Skeletal muscle tissue (tissue), 4 donors: Measurements from ENCODE around the gene METTL22. TPM values are rescaled to one million over a fixed set of nuclear protein-coding genes. Genes with fewer than 3 reads are reported as not detected.

ENCODE experiments used
- H3K27ac ChIP-seq: one replicate; pipeline ENCODE4 v1.7.0; 2013; ENCODE audit warnings: mild to moderate bottlenecking, low read depth, low read length, inconsistent platforms
- H3K27me3 ChIP-seq, 3 donors: one replicate each; pipeline ENCODE4 v1.7.0; 2013; ENCODE audit warnings: low read length in 3 of 3; ENCODE audit not compliant: control insufficient read depth in 3 of 3, insufficient read depth in 3 of 3
- H3K36me3 ChIP-seq, 3 donors: one replicate each; pipeline ENCODE4 v1.7.0; 2013; ENCODE audit warnings: low read length in 3 of 3; ENCODE audit not compliant: control insufficient read depth in 3 of 3, insufficient read depth in 3 of 3
- H3K4me1 ChIP-seq, 3 donors: one replicate each; pipeline ENCODE4 v1.7.0; 2013; ENCODE audit warnings: low read length in 3 of 3, mild to moderate bottlenecking in 3 of 3; ENCODE audit not compliant: control insufficient read depth in 3 of 3, insufficient read depth in 3 of 3
- H3K4me3 ChIP-seq, 3 donors: one replicate each; pipeline ENCODE4 v1.7.0; 2013; ENCODE audit warnings: low read length in 3 of 3
- H3K9ac ChIP-seq, 3 donors: one replicate each; pipeline ENCODE4 v1.7.0; 2013; ENCODE audit warnings: low read length in 3 of 3, mild to moderate bottlenecking in 3 of 3, moderate library complexity in 2 of 3, low read depth in 1 of 3
- H3K9me3 ChIP-seq, 3 donors: one replicate each; pipeline ENCODE4 v1.7.0; 2013; ENCODE audit warnings: low read length in 3 of 3; ENCODE audit not compliant: control insufficient read depth in 3 of 3
- total RNA-seq: library from RNA; depleted of rRNA; stranded (reverse); fragments of >200 nt; gene quantifications from one replicate; pipeline ENCODE4 v1.2.3, GENCODE V29; 2014
- donor health status: Osteomylitis.

METTL22 gene
- total RNA-seq, 1 donor from 2014 or later, result 12.0 TPM

DNA sequence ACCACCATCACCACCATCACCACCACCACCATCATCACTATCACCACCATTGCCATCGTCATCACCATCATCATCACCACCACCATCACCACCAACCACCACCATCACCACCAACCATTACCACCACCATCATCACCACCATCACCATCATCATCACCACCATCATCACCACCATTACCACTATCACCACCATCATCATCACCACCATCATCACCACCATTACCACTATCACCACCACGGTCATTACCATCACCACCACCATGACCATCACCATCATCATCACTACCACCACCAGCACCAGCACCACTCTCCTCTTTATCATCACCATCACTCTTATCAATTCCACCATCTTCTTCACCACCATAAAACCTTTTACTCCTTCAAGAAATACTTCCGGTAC lies 30.0 kb upstream of the METTL22 start:
- peaks cover 0 to 10% (median 7%) of the 10 kb centered on the region in 3 donors for H3K4me1 ChIP-seq
- H3K9ac ChIP-seq, result no peak overlapping the region
- H3K27me3 ChIP-seq, result peaks cover 32 to 45% (median 43%) of the 10 kb centered on the region in 3 donors
- H3K27ac ChIP-seq, result no peak overlapping the region
- peaks cover 0 to 2% (median 2%) of the 10 kb centered on the region in 3 donors for H3K9me3 ChIP-seq
- H3K36me3 ChIP-seq, result no peaks in the 10 kb centered on the region
- no peak overlapping the region for H3K4me3 ChIP-seq

DNA sequence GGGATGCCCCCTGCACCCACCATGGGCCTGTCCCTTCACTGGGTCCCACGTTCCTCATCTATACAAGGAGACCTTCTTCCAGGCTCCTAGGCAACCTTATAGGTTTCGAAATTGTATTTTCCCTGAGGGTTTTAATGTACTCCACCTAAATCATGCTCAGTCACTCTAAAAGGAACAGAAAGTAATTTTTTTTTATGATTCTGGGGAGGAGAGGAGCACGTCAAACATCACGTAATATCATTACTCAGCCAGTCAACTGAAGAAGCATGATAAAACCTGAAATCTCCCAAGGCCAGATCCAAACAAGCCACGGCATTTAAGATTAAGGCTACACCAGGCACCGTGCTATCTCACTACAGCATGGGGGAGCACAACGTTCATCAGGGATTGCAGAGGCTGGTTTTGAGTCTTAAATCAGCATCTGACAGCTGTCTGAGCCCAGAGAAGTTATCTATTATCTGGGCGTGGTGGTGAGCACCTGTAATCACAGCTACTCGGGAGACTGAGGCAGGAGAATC lies 27.3 kb upstream of the METTL22 start:
- Histone ChIP-seq H3K36me3 (no peaks in the 10 kb centered on the region), H3K27me3 (peaks cover 21 to 30% (median 22%) of the 10 kb centered on the region in 3 donors), H3K4me1 (peaks cover 0 to 8% (median 7%) of the 10 kb centered on the region in 3 donors)

DNA sequence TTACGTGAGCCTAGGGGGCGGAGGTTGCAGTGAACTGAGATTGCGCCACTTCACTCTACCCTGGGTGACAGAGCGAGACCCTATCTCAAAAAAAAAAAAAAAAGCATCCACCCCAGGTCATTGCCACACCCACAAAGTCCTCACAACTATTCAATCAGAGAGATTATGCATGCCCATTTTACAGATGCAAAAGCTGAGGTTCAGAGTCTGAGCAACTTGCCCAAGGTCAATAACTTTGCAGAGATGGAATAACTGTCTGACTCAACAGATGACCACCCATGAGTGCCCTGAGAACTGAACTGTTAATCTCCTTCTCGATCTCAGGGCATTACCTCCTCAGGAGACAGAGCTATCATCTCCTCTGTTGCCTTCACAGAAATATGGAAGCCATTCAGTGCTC lies 25.7 kb upstream of the METTL22 start:
- Histone ChIP-seq H3K27ac (no peak overlapping the region), H3K36me3 (no peaks in the 10 kb centered on the region), H3K4me1 (no peaks in the 10 kb centered on the region), H3K4me3 (no peak overlapping the region), H3K9ac (no peak overlapping the region), H3K9me3 (peaks cover 0 to 8% (median 6%) of the 10 kb centered on the region in 3 donors), H3K27me3 (peaks cover 6 to 14% (median 9%) of the 10 kb centered on the region in 3 donors)

More for the DNA sequence above, 27.3 kb upstream of the METTL22 start:
- no peak overlapping the region for H3K4me3 ChIP-seq
- H3K9ac ChIP-seq, result no peak overlapping the region
- no peak overlapping the region for H3K27ac ChIP-seq
- H3K9me3 ChIP-seq, result peaks cover 0 to 8% (median 6%) of the 10 kb centered on the region in 3 donors

DNA sequence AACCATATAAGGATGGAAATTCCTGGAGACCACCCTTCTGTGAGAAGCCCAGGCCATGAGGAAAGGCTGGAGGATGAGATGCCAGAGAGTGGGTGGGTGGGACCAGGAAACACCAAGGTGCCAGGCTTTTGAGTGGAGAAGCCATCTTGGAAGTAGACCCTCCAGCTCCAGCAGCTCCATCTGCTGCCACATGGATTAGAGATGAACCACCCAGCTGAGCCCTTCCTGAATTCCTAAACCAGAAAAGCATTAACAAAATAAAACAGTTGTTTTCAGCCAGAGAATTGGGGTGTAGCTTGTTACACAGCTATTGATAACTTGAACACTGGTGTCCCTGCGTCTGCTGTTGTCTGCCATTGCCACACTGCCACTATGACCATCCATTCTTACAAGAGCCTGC lies 24.9 kb upstream of the METTL22 start:
- no peaks in the 10 kb centered on the region for H3K36me3 ChIP-seq
- H3K9me3 ChIP-seq, result peaks cover 0 to 8% (median 6%) of the 10 kb centered on the region in 3 donors
- no peak overlapping the region for H3K9ac ChIP-seq
- no peaks in the 10 kb centered on the region for H3K4me1 ChIP-seq
- peaks cover 3 to 6% (median 5%) of the 10 kb centered on the region in 3 donors for H3K27me3 ChIP-seq
- H3K27ac ChIP-seq, result no peak overlapping the region
- H3K4me3 ChIP-seq, result no peak overlapping the region

DNA sequence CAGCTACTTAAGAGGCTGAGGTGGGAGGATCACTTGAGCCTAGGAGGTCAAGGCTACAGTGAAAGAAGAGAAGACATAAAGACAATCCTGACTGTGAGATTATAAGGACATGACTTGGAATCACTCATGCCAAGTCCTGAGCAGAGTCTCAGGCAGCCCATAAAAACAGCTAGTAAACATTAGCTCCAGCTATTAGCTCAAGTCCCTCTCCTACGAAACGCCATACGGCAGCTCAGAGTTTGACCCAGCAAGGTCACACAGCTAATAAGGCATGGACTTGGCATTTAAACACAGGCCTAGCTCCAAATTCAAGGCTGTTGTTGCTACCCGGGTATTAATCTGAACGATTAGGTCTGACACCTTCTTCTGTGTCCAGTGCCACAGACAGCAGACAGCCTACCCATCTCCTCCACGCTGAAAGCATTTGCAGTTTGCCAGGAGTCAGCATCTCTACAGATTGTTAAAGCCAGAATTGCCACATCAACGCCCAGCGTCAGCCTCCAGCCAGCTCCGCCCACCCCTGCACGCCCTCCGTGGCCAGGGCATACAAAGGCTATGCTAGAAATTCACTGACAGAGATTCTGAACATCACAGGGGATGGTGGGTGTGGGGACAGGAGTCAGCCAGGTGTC lies 21.2 kb upstream of the METTL22 start:
- H3K9ac ChIP-seq, result no peak overlapping the region

DNA sequence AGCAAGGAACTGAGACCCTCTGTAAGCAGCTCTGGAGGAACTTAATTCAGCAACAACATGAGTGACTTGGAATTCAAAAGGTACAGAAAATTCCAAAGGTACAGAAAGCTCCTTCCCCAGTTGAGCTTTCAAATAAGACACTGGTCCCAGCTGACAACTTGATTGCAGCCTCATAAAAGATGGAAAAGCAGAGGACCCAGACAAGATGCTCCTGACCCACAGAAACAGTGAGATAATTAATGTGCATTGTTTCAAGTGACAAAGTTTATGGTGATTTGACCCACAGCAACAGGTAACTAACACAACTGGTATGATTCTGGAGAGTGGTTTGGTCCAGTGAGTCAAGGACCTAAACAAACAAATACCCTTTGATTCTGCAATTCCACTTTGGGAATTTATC lies 15.9 kb upstream of the METTL22 start:
- H3K27ac ChIP-seq, result no peak overlapping the region
- H3K4me3 ChIP-seq, result no peak overlapping the region
- H3K27me3 ChIP-seq, result peaks cover 3 to 16% (median 4%) of the 10 kb centered on the region in 3 donors
- peaks cover 0 to 4% (median 4%) of the 10 kb centered on the region in 3 donors for H3K9me3 ChIP-seq
- H3K4me1 ChIP-seq, result no peaks in the 10 kb centered on the region
- no peak overlapping the region for H3K9ac ChIP-seq
- no peaks in the 10 kb centered on the region for H3K36me3 ChIP-seq

More for the DNA sequence above, 21.2 kb upstream of the METTL22 start:
- Histone ChIP-seq H3K4me3 (no peak overlapping the region), H3K27me3 (peaks cover 0 to 3% (median 0%) of the 10 kb centered on the region in 3 donors), H3K36me3 (no peaks in the 10 kb centered on the region), H3K4me1 (no peaks in the 10 kb centered on the region), H3K27ac (no peak overlapping the region), H3K9me3 (peaks cover 4 to 12% (median 6%) of the 10 kb centered on the region in 3 donors)

DNA sequence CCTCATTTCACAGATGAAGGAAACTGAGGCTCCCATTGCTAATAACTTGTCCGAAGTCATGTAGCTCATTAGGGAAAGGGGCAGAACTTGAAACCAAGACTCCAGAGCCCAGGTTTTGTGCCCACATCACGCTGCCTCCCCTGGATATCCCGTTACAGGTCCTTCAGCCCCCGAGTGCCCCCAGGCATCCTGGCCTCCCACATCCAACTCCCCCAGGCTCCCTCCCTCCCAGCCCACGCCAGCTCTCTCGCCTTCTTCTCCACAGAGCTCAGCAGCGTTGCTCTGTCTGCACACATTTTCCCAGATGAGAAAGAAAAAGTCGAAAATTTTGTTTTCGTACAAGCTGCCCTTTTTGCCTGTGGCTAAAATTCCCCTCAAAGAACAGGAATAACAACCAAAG lies 14.3 kb upstream of the METTL22 start:
- Histone ChIP-seq H3K9ac (no peak overlapping the region), H3K27ac (no peak overlapping the region), H3K4me1 (no peaks in the 10 kb centered on the region), H3K4me3 (no peak overlapping the region), H3K9me3 (peaks cover 0 to 4% (median 0%) of the 10 kb centered on the region in 3 donors), H3K36me3 (no peaks in the 10 kb centered on the region), H3K27me3 (peaks cover 3 to 21% (median 4%) of the 10 kb centered on the region in 3 donors)

DNA sequence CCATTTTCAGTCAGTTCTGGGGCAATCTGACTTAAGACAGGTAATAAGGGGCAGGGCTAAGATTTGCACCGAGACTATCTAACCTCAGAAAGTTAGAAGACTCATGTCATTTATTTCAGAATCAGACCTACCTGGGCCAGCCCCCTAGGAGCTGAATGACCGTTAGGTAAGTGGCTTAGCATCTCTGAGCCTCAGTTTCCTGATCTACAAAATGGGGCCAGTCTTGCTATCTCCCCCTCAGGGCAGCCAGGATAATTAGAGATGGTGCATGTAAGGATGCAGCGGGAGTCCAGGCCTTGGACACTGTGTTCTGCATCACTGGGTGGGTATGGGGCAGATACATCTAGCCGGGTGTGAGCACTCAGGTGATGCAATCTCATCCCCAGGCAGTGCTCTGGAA lies 10.4 kb upstream of the METTL22 start:
- H3K4me1 ChIP-seq, result no peaks in the 10 kb centered on the region
- peaks cover 4 to 24% (median 6%) of the 10 kb centered on the region in 3 donors for H3K27me3 ChIP-seq
- no peak overlapping the region for H3K9ac ChIP-seq
- H3K27ac ChIP-seq, result no peak overlapping the region
- H3K9me3 ChIP-seq, result no peaks in the 10 kb centered on the region
- H3K36me3 ChIP-seq, result no peaks in the 10 kb centered on the region
- no peak overlapping the region for H3K4me3 ChIP-seq

DNA sequence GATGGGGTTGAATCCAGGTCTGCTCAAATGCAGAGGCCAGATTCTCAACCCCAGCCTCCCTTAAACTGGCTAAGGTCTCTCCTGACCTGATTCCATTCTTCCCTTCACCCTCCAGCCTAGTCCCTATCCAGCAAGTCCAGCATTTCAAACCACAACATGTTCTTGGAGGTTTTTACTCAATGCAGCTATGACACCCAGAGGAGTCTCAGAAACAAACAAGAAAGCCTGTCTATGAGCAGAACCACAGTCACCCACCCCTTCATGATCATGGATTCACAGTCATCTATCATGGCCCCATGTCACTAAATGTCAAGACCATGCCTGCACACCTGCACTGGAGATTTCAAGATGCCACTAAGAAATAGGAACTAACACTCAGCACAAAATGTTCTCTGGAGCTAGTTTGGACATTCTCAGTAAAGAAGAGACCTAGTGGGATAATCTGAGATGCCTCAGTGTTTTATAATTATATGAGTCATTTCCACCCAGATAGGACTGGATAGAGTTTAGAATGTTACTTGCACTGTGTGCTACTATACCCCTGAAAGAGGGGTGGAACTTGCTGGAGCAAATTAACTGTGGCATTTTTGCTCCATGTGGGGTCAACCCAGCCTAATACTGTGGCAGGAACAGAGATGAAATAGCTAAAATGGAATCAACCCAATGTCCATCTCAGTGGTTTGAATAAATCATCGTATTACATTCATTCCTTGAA lies 9.5 kb upstream of the METTL22 start:
- Histone ChIP-seq H3K9me3 (no peaks in the 10 kb centered on the region), H3K27me3 (peaks cover 4 to 24% (median 9%) of the 10 kb centered on the region in 3 donors), H3K4me1 (no peaks in the 10 kb centered on the region), H3K4me3 (no peak overlapping the region), H3K27ac (no peak overlapping the region), H3K36me3 (no peaks in the 10 kb centered on the region), H3K9ac (no peak overlapping the region)
